ENCODE results near the gene ATP1B4.

GRCh38 chrX:120315776-120316175, 46.1 kb upstream of the ATP1B4 start:
- no peak for TF ChIP-seq CTCF (IDR thresholded peaks at IDR 0.05 in 2 of 3, conservative IDR thresholded peaks at IDR 0.05 in 1 of 3; ENCODE audit: insufficient read depth in 2 of 3, low read depth in 1 of 3, low read length in 3 of 3)
- no peak for TF ChIP-seq ZNF511 (CRISPR knock-in tag; IDR thresholded peaks at IDR 0.05)
- no peak for TF ChIP-seq ZBTB33 (CRISPR knock-in tag; IDR thresholded peaks at IDR 0.05)
- no peak for TF ChIP-seq MAZ (CRISPR knock-in tag; conservative IDR thresholded peaks at IDR 0.05 in 1 of 2, IDR thresholded peaks at IDR 0.05 in 1 of 2)
- TF ChIP-seq POLR2A (conservative IDR thresholded peaks at IDR 0.05): no peak
- no peak for TF ChIP-seq E2F6 (IDR thresholded peaks at IDR 0.05; ENCODE audit: borderline replicate concordance in 1 of 2, extremely low read depth in 1 of 2, insufficient read depth in 1 of 2, insufficient read length in 1 of 2, low read depth in 1 of 2, low read length in 1 of 2, poor library complexity in 1 of 2, severe bottlenecking in 1 of 2)
- no peak for TF ChIP-seq CBX8 (IDR thresholded peaks at IDR 0.05; ENCODE audit: borderline replicate concordance, extremely low read depth, low read depth, low read length, poor library complexity, severe bottlenecking)
- TF ChIP-seq PTTG1 (tag; IDR thresholded peaks at IDR 0.05; ENCODE audit: low read depth): no peak
- no peak for TF ChIP-seq SMC3 (conservative IDR thresholded peaks at IDR 0.05; ENCODE audit: insufficient read depth, low read depth, low read length)
- TF ChIP-seq KLF1 (tag; IDR thresholded peaks at IDR 0.05): no peak
